Ovary (tissue), 3 donors: ENCODE results near the gene RIC3.

Source experiments
- EP300 ChIP-seq: sonication (generic); formaldehyde crosslinking; IDR thresholded peaks from one replicate; pipeline ENCODE4 v1.6.1; 2017; ENCODE audit warnings: antibody characterized with exemption
- POLR2A ChIP-seq: fragments of 450-650 bp; IDR thresholded peaks from one replicate; pipeline ENCODE4 v1.6.1; 2017; ENCODE audit warnings: antibody characterized with exemption, mild to moderate bottlenecking, moderate library complexity
- TF ChIP-seq, protein P1 (sequence below), 3 donors: fragments of 450-650 bp in 2 of 3; fragments of 200-600 bp in 1 of 3; IDR thresholded peaks; one replicate each; pipeline versions ENCODE4 v1.5.1 to v1.8.0; 2016 to 2022; ENCODE audit warnings: antibody characterized with exemption in 3 of 3, mild to moderate bottlenecking in 1 of 3
- donor health status: DM: no; HTN: no; CAD: no.

DNA sequence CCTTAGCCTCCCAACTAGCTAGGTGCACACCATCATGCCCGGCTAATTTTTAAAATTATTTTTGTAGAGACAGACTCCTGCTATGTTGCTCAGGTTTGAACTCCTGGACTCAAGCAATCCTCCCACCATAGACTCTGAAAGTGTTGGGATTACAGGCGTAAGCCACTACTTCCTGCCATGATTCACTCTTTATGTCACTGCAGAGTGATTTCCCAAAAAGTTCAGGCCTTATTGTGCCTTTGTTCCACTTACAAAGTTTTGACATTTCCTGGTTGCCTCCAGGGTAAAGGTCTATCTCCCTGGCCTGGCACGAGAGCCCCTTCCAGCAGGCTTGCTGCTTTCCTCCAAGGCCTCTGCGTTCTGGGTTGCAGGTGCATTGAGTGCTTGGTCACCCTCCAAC lies 44.6 kb upstream of the RIC3 start:
- TF ChIP-seq POLR2A (no peak), EP300 (no peak)
- TF ChIP-seq, protein P1, sequence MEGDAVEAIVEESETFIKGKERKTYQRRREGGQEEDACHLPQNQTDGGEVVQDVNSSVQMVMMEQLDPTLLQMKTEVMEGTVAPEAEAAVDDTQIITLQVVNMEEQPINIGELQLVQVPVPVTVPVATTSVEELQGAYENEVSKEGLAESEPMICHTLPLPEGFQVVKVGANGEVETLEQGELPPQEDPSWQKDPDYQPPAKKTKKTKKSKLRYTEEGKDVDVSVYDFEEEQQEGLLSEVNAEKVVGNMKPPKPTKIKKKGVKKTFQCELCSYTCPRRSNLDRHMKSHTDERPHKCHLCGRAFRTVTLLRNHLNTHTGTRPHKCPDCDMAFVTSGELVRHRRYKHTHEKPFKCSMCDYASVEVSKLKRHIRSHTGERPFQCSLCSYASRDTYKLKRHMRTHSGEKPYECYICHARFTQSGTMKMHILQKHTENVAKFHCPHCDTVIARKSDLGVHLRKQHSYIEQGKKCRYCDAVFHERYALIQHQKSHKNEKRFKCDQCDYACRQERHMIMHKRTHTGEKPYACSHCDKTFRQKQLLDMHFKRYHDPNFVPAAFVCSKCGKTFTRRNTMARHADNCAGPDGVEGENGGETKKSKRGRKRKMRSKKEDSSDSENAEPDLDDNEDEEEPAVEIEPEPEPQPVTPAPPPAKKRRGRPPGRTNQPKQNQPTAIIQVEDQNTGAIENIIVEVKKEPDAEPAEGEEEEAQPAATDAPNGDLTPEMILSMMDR (IDR thresholded peaks at IDR 0.05) = no peak
